ENCODE measurements around the gene CFAP52.
A peak's percentile ranks its signal among the peaks of the same experiment; 100 is the strongest.

The CFAP52 gene

DNA sequence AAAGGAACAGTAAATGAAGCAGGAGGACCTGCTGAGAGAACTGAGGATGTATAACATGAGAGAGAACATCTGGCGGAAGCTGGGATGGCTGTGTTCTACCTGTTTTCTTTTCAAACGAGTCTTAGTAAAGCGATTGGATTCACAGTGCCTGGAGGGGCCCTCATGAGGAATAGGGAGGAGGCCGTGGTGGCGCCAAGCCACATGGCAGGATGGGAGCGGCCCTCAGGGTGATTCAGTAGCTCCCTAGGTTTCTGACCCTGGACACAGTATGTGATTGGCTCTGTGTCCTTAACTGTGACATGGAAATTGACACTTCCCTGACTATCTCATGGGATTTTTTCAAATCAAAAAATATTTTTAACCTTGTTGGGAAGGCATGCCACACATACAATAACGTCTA lies 101.0 kb downstream of the CFAP52 start:
- CTCF ChIA-PET, result interaction anchor here (1.3 to 5.1 kb wide), 4 partner anchors 9 to 212 kb away, joined by 3 to 43 read pairs (median 8); partner anchors contain the start of genes CFAP52 and STX8
- no peak overlapping the region for H3K4me3 ChIP-seq (ENCODE audit: low read depth, low read length)

GRCh38 chr17:9677896-9678295 lies 101.5 kb downstream of the CFAP52 start:
- POLR2A ChIA-PET, result no interaction called here
- CTCF ChIA-PET, result interaction anchor here (1.3 to 5.1 kb wide), 3 partner anchors 9 to 102 kb away, joined by 4 to 43 read pairs (median 13); partner anchors contain the start of genes CFAP52 and STX8
- Histone ChIP-seq H3K4me1 (ENCODE audit: control insufficient read depth, insufficient read depth, low read length) (no peaks in the 10 kb centered on the region), H3K27ac (ENCODE audit: extremely low read depth, low read depth, low read length) (no peak overlapping the region), H3K9me3 (ENCODE audit: control insufficient read depth, insufficient read depth, low read depth, low read length) (peaks cover 2% of the 10 kb centered on the region; the same call in 1 of the 2 replicates), H3K4me3 (ENCODE audit: low read depth, low read length) (no peak overlapping the region), H3K36me3 (ENCODE audit: control insufficient read depth in 2 of 2, insufficient read depth in 1 of 2, low read length in 2 of 2) (peaks cover 5 to 32% of the 10 kb centered on the region in 2 experiments; a peak in 2 of 3 replicates)
- TF ChIP-seq PRDM1 (tag by site-specific recombination; IDR thresholded peaks at IDR 0.05) (peak; percentile 68), ZNF394 (tag by site-specific recombination; IDR thresholded peaks at IDR 0.05; ENCODE audit: borderline replicate concordance) (no peak)

More for the DNA sequence above, 101.0 kb downstream of the CFAP52 start:
- H3K27ac ChIP-seq (ENCODE audit: extremely low read depth, low read depth, low read length), result no peak overlapping the region
- TF ChIP-seq ZNF121 (tag by site-specific recombination; IDR thresholded peaks at IDR 0.05), result no peak
- TF ChIP-seq ZBTB48 (tag by site-specific recombination; IDR thresholded peaks at IDR 0.05), result no peak
- TF ChIP-seq, protein P1, sequence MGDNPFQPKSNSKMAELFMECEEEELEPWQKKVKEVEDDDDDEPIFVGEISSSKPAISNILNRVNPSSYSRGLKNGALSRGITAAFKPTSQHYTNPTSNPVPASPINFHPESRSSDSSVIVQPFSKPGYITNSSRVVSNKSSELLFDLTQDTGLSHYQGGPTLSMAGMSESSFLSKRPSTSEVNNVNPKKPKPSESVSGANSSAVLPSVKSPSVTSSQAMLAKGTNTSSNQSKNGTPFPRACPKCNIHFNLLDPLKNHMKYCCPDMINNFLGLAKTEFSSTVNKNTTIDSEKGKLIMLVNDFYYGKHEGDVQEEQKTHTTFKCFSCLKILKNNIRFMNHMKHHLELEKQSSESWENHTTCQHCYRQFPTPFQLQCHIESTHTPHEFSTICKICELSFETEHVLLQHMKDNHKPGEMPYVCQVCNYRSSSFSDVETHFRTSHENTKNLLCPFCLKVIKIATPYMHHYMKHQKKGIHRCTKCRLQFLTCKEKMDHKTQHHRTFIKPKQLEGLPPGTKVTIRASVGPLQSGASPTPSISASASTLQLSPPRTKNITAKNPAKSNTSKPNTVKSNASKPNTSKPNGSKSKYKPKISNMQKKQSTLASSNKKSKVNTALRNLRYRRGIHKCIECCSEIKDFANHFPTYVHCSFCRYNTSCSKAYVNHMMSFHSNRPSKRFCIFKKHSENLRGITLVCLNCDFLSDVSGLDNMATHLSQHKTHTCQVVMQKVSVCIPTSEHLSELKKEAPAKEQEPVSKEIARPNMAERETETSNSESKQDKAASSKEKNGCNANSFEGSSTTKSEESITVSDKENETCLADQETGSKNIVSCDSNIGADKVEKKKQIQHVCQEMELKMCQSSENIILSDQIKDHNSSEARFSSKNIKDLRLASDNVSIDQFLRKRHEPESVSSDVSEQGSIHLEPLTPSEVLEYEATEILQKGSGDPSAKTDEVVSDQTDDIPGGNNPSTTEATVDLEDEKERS (tag by site-specific recombination; IDR thresholded peaks at IDR 0.05), result no peak
- TF ChIP-seq ZNF239 (tag by site-specific recombination; IDR thresholded peaks at IDR 0.05), result no peak
- TF ChIP-seq ZNF19 (tag by site-specific recombination; IDR thresholded peaks at IDR 0.05; ENCODE audit: low read depth), result no peak
- no peak for TF ChIP-seq ZNF792 (tag by site-specific recombination; IDR thresholded peaks at IDR 0.05)
- no peak for TF ChIP-seq ZNF473 (tag by site-specific recombination; IDR thresholded peaks at IDR 0.05)
- no peak for TF ChIP-seq ZNF571 (tag by site-specific recombination; IDR thresholded peaks at IDR 0.05)
- TF ChIP-seq ZNF112 (tag by site-specific recombination; IDR thresholded peaks at IDR 0.05), result no peak
- POLR2A ChIA-PET, result no interaction called here
- H3K9me3 ChIP-seq (ENCODE audit: control insufficient read depth, insufficient read depth, low read depth, low read length), result peaks cover 2% of the 10 kb centered on the region; the same call in 1 of the 2 replicates
- no peaks in the 10 kb centered on the region for H3K4me1 ChIP-seq (ENCODE audit: control insufficient read depth, insufficient read depth, low read length)
- peaks cover 4 to 28% of the 10 kb centered on the region in 2 experiments; a peak in 2 of 3 replicates for H3K36me3 ChIP-seq (ENCODE audit: control insufficient read depth in 2 of 2, insufficient read depth in 1 of 2, low read length in 2 of 2)

DNA sequence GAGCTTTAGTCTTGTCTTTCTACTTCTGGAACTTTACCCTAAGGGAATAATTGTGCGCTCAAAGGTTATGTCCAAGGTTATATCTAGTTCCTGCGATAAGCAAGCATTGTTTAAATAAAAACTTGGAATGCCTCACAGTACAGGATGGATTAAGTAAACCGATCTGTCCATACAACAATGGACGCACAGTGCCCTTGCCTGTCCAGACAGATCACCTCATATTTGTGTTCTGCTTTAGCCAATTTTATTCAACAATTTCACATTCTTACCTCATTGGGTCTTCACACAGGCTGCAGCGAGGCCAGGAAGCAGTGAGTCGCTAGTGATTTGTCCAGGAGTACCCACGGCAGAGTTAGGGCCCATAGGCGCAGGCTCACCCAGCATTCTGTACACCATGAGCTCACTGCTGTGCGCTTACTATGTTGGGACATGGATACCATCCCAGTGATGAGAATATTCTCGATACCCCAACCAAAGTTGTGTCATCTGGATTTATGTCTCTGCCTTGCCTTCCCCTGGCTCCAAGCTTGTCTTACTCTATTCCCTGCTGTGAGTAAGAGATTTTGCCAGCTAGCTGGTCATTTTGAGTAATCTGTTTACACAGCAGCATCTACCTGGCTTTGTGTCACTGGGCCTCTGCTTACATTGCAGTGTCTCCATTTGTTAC lies 108.6 kb downstream of the CFAP52 start:
- H3K36me3 ChIP-seq (ENCODE audit: control insufficient read depth in 2 of 2, insufficient read depth in 1 of 2, low read length in 2 of 2), result peaks cover 14 to 29% of the 10 kb centered on the region in 2 experiments
- TF ChIP-seq GLIS2 (tag by site-specific recombination; IDR thresholded peaks at IDR 0.05), result no peak
- no peak for TF ChIP-seq ZNF626 (tag by site-specific recombination; IDR thresholded peaks at IDR 0.05)
- TF ChIP-seq ZBTB17 (tag by site-specific recombination; IDR thresholded peaks at IDR 0.05), result no peak
- no peak for TF ChIP-seq ZNF521 (tag by site-specific recombination; IDR thresholded peaks at IDR 0.05)
- TF ChIP-seq ZNF341 (tag by site-specific recombination; IDR thresholded peaks at IDR 0.05; ENCODE audit: low read depth), result no peak
- no peak for TF ChIP-seq ZNF324 (tag by site-specific recombination; IDR thresholded peaks at IDR 0.05)
- no peak for TF ChIP-seq ZNF629 (tag by site-specific recombination; IDR thresholded peaks at IDR 0.05)
- no peak for TF ChIP-seq ZNF2 (tag by site-specific recombination; IDR thresholded peaks at IDR 0.05)
- no peak for TF ChIP-seq ZNF596 (tag by site-specific recombination; IDR thresholded peaks at IDR 0.05)
- TF ChIP-seq ZNF184 (tag by site-specific recombination; IDR thresholded peaks at IDR 0.05), result no peak
- TF ChIP-seq ZNF239 (tag by site-specific recombination; IDR thresholded peaks at IDR 0.05), result no peak
- TF ChIP-seq BCL11B (tag by site-specific recombination; IDR thresholded peaks at IDR 0.05; ENCODE audit: low read depth), result no peak
- TF ChIP-seq ZBTB20 (tag by site-specific recombination; IDR thresholded peaks at IDR 0.05), result no peak
- TF ChIP-seq, protein P2, sequence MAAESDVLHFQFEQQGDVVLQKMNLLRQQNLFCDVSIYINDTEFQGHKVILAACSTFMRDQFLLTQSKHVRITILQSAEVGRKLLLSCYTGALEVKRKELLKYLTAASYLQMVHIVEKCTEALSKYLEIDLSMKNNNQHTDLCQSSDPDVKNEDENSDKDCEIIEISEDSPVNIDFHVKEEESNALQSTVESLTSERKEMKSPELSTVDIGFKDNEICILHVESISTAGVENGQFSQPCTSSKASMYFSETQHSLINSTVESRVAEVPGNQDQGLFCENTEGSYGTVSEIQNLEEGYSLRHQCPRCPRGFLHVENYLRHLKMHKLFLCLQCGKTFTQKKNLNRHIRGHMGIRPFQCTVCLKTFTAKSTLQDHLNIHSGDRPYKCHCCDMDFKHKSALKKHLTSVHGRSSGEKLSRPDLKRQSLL (tag by site-specific recombination; IDR thresholded peaks at IDR 0.05), result no peak
- TF ChIP-seq ZSCAN30 (tag by site-specific recombination; IDR thresholded peaks at IDR 0.05), result no peak
- no peak for TF ChIP-seq ZNF621 (tag by site-specific recombination; IDR thresholded peaks at IDR 0.05)
- H3K4me1 ChIP-seq (ENCODE audit: control insufficient read depth, insufficient read depth, low read length), result no peaks in the 10 kb centered on the region
- CTCF ChIA-PET, result interaction anchor here (0.6 kb wide), 1 partner anchor 25 kb away, joined by 3 read pairs; no protein-coding TSS in a partner anchor
- no peak overlapping the region for H3K27ac ChIP-seq (ENCODE audit: extremely low read depth, low read depth, low read length)
- H3K9me3 ChIP-seq (ENCODE audit: control insufficient read depth, insufficient read depth, low read depth, low read length), result peaks cover 2% of the 10 kb centered on the region; the same call in 1 of the 2 replicates
- POLR2A ChIA-PET, result no interaction called here
- no peak overlapping the region for H3K4me3 ChIP-seq (ENCODE audit: low read depth, low read length)

All from HEK293 (cell line).